ENCODE data around the gene DLST.

DLST gene

DNA sequence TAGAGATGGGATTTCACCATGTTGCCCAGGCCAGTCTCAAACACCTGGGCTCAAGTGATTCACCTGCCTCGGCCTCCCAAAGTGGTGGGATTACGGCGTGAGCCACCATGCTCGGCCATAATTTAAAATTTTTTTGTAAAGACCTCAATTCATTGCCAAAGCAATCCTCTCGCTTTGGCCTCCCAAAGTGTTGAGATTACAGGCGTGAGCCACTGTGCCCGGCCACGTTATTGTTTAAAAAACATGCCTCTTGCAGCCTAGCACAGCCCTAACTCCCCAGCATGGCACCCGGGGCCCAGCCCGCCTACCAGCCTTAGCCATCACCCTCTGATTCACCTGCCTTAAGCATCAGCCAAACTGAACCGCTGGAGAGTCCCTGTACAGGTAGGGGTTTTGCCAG is 54.4 kb downstream of the DLST start:
- Histone ChIP-seq H3K27me3 (replicated peaks; ENCODE audit: control insufficient read depth, insufficient read depth, low read length, poor library complexity, severe bottlenecking) (no peaks in the 10 kb centered on the region), H3K36me3 (ENCODE audit: control insufficient read depth, insufficient read depth, low read length) (no peaks in the 10 kb centered on the region), H3K4me1 (ENCODE audit: control insufficient read depth, insufficient read depth, low read length, poor library complexity, severe bottlenecking) (peaks cover 3% of the 10 kb centered on the region), H3K27ac (ENCODE audit: insufficient read depth, low read length, poor library complexity, severe bottlenecking) (no peak overlapping the region), H3K9me3 (ENCODE audit: control insufficient read depth, low read length) (no peaks in the 10 kb centered on the region), H3K4me3 (ENCODE audit: insufficient read depth, low read depth, low read length, poor library complexity, severe bottlenecking) (no peak overlapping the region)
- DNase-seq: no peak

- DNase-seq: no peak
- H3K4me3 ChIP-seq (ENCODE audit: insufficient read depth, low read depth, low read length, poor library complexity, severe bottlenecking): no peak overlapping the region
- no peaks in the 10 kb centered on the region for H3K27me3 ChIP-seq (replicated peaks; ENCODE audit: control insufficient read depth, insufficient read depth, low read length, poor library complexity, severe bottlenecking)
- no peaks in the 10 kb centered on the region for H3K36me3 ChIP-seq (ENCODE audit: control insufficient read depth, insufficient read depth, low read length)
- no peak overlapping the region for H3K27ac ChIP-seq (ENCODE audit: insufficient read depth, low read length, poor library complexity, severe bottlenecking)
- peaks cover 9% of the 10 kb centered on the region for H3K4me1 ChIP-seq (ENCODE audit: control insufficient read depth, insufficient read depth, low read length, poor library complexity, severe bottlenecking)
- no peaks in the 10 kb centered on the region for H3K9me3 ChIP-seq (ENCODE audit: control insufficient read depth, low read length)
These were observed 55.0 kb downstream of the DLST start for GRCh38 chr14:74936731-74937130.

- DNase-seq: no peak
- Histone ChIP-seq H3K4me1 (ENCODE audit: control insufficient read depth, insufficient read depth, low read length, poor library complexity, severe bottlenecking) (peaks cover 13% of the 10 kb centered on the region), H3K27me3 (replicated peaks; ENCODE audit: control insufficient read depth, insufficient read depth, low read length, poor library complexity, severe bottlenecking) (no peaks in the 10 kb centered on the region), H3K36me3 (ENCODE audit: control insufficient read depth, insufficient read depth, low read length) (no peaks in the 10 kb centered on the region), H3K4me3 (ENCODE audit: insufficient read depth, low read depth, low read length, poor library complexity, severe bottlenecking) (no peak overlapping the region), H3K27ac (ENCODE audit: insufficient read depth, low read length, poor library complexity, severe bottlenecking) (no peak overlapping the region), H3K9me3 (ENCODE audit: control insufficient read depth, low read length) (no peaks in the 10 kb centered on the region)
These were observed 55.5 kb downstream of the DLST start for GRCh38 chr14:74937171-74937570.

GRCh38 chr14:74938531-74939495 is 57.1 kb downstream of the DLST start:
- Histone ChIP-seq H3K27me3 (replicated peaks; ENCODE audit: control insufficient read depth, insufficient read depth, low read length, poor library complexity, severe bottlenecking) (no peaks in the 10 kb centered on the region), H3K4me1 (ENCODE audit: control insufficient read depth, insufficient read depth, low read length, poor library complexity, severe bottlenecking) (peaks cover 26% of the 10 kb centered on the region), H3K9me3 (ENCODE audit: control insufficient read depth, low read length) (no peaks in the 10 kb centered on the region), H3K4me3 (ENCODE audit: insufficient read depth, low read depth, low read length, poor library complexity, severe bottlenecking) (no peak overlapping the region), H3K36me3 (ENCODE audit: control insufficient read depth, insufficient read depth, low read length) (no peaks in the 10 kb centered on the region), H3K27ac (ENCODE audit: insufficient read depth, low read length, poor library complexity, severe bottlenecking) (no peak overlapping the region)
- no peak for DNase-seq

DNA sequence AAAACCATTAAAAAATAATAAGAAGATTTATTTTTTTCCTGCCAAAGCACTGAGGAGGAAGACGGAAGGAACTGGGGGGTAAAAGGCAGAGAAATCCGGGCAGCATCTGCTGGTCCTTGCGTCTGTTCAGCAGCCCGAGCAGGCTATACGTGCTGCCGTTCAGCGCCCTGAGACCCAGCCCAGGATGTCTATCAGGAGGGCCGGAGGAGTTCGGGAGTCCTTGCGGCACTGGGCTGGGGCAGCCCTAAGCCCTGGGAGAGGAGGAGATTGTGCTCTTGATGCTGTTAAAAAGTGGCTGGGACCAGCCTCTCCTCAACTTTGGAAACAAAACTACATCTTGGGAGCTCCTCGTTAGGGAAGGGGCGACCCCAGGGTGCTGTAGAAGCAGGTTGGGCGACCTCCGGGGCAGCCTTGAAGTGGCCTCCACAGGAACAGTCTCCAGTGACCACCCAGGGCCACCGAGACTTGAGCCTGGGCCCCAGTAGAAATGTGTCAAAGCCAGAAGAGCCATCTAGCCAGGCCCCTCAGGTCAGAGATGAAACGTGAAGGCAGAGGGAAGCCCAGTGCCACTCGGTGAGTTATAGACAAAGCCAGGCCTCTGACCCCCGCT is 59.3 kb downstream of the DLST start:
- H3K9me3 ChIP-seq (ENCODE audit: control insufficient read depth, low read length): no peaks in the 10 kb centered on the region
- no peak for DNase-seq
- peak overlapping the region; percentile 32 for H3K4me3 ChIP-seq (ENCODE audit: insufficient read depth, low read depth, low read length, poor library complexity, severe bottlenecking)
- peaks cover 26% of the 10 kb centered on the region for H3K4me1 ChIP-seq (ENCODE audit: control insufficient read depth, insufficient read depth, low read length, poor library complexity, severe bottlenecking)
- H3K36me3 ChIP-seq (ENCODE audit: control insufficient read depth, insufficient read depth, low read length): no peaks in the 10 kb centered on the region
- H3K27ac ChIP-seq (ENCODE audit: insufficient read depth, low read length, poor library complexity, severe bottlenecking): peak overlapping the region; percentile 56
- H3K27me3 ChIP-seq (replicated peaks; ENCODE audit: control insufficient read depth, insufficient read depth, low read length, poor library complexity, severe bottlenecking): no peaks in the 10 kb centered on the region

- Histone ChIP-seq H3K4me1 (ENCODE audit: control insufficient read depth, insufficient read depth, low read length, poor library complexity, severe bottlenecking) (peaks cover 26% of the 10 kb centered on the region), H3K9me3 (ENCODE audit: control insufficient read depth, low read length) (no peaks in the 10 kb centered on the region), H3K27me3 (replicated peaks; ENCODE audit: control insufficient read depth, insufficient read depth, low read length, poor library complexity, severe bottlenecking) (no peaks in the 10 kb centered on the region), H3K36me3 (ENCODE audit: control insufficient read depth, insufficient read depth, low read length) (no peaks in the 10 kb centered on the region), H3K27ac (ENCODE audit: insufficient read depth, low read length, poor library complexity, severe bottlenecking) (peak overlapping the region; percentile 56), H3K4me3 (ENCODE audit: insufficient read depth, low read depth, low read length, poor library complexity, severe bottlenecking) (peak overlapping the region; percentile 32)
- DNase-seq: peak in 2 of 3 donors; percentile 15 to 37
These were observed 60.0 kb downstream of the DLST start for GRCh38 chr14:74941676-74942097.

GRCh38 chr14:74942181-74942580 is 60.5 kb downstream of the DLST start:
- Histone ChIP-seq H3K27ac (ENCODE audit: insufficient read depth, low read length, poor library complexity, severe bottlenecking) (peak overlapping the region; percentile 56), H3K9me3 (ENCODE audit: control insufficient read depth, low read length) (no peaks in the 10 kb centered on the region), H3K27me3 (replicated peaks; ENCODE audit: control insufficient read depth, insufficient read depth, low read length, poor library complexity, severe bottlenecking) (no peaks in the 10 kb centered on the region), H3K36me3 (ENCODE audit: control insufficient read depth, insufficient read depth, low read length) (no peaks in the 10 kb centered on the region), H3K4me3 (ENCODE audit: insufficient read depth, low read depth, low read length, poor library complexity, severe bottlenecking) (peak overlapping the region; percentile 32), H3K4me1 (ENCODE audit: control insufficient read depth, insufficient read depth, low read length, poor library complexity, severe bottlenecking) (peaks cover 26% of the 10 kb centered on the region)
- no peak for DNase-seq

GRCh38 chr14:74942608-74943007 is 60.9 kb downstream of the DLST start:
- no peaks in the 10 kb centered on the region for H3K9me3 ChIP-seq (ENCODE audit: control insufficient read depth, low read length)
- peak overlapping the region; percentile 56 for H3K27ac ChIP-seq (ENCODE audit: insufficient read depth, low read length, poor library complexity, severe bottlenecking)
- no peaks in the 10 kb centered on the region for H3K27me3 ChIP-seq (replicated peaks; ENCODE audit: control insufficient read depth, insufficient read depth, low read length, poor library complexity, severe bottlenecking)
- H3K4me3 ChIP-seq (ENCODE audit: insufficient read depth, low read depth, low read length, poor library complexity, severe bottlenecking): no peak overlapping the region
- peaks cover 26% of the 10 kb centered on the region for H3K4me1 ChIP-seq (ENCODE audit: control insufficient read depth, insufficient read depth, low read length, poor library complexity, severe bottlenecking)
- DNase-seq: no peak
- H3K36me3 ChIP-seq (ENCODE audit: control insufficient read depth, insufficient read depth, low read length): no peaks in the 10 kb centered on the region

- H3K4me1 ChIP-seq (ENCODE audit: control insufficient read depth, insufficient read depth, low read length, poor library complexity, severe bottlenecking): peaks cover 26% of the 10 kb centered on the region
- H3K27me3 ChIP-seq (replicated peaks; ENCODE audit: control insufficient read depth, insufficient read depth, low read length, poor library complexity, severe bottlenecking): no peaks in the 10 kb centered on the region
These were observed 63.6 kb downstream of the DLST start for GRCh38 chr14:74945261-74945851.

More at GRCh38 chr14:74945261-74945851, 63.6 kb downstream of the DLST start:
- H3K4me3 ChIP-seq (ENCODE audit: insufficient read depth, low read depth, low read length, poor library complexity, severe bottlenecking): no peak overlapping the region
- H3K36me3 ChIP-seq (ENCODE audit: control insufficient read depth, insufficient read depth, low read length): no peaks in the 10 kb centered on the region
- no peak for DNase-seq
- H3K9me3 ChIP-seq (ENCODE audit: control insufficient read depth, low read length): no peaks in the 10 kb centered on the region
- no peak overlapping the region for H3K27ac ChIP-seq (ENCODE audit: insufficient read depth, low read length, poor library complexity, severe bottlenecking)
